HG03575 (cell line): Measurements from ENCODE around the gene KICS2.
A peak's percentile ranks its signal among the peaks of the same experiment; 100 is the strongest.
"Not testable (repeated sequence)": the region's sequence is repeated elsewhere in the genome, so short reads cannot be mapped to it uniquely, and the experiment has no call there.

Experiments used
- ATAC-seq: cut with Tn5 transposase; IDR thresholded peaks from one replicate; pipeline ENCODE4 v1.9.1; 2021; ENCODE audit not compliant: unreplicated experiment, insufficient number of reproducible peaks, low FRiP score; ENCODE audit errors: extremely low read depth

The KICS2 gene

DNA sequence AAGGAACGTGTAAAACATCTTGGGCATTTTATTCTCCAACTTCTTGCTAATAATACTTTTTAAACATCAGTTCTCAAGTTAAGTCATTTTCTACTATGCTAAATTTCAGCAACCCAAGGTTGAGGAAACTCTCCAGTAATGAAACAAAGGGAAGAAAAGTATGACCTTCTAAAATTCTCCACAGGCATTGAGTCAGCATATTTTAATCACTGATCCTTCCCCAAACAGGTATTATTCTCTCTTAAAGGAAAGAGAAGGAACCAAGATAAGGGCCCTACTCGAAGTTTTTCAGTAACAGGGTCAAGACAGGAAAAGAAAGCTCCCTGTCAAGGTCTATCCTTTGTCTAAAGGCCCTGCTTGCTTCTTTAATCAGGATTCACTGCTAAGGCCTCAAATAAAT, 3.0 kb downstream of the KICS2 start:
- no peak for ATAC-seq

DNA sequence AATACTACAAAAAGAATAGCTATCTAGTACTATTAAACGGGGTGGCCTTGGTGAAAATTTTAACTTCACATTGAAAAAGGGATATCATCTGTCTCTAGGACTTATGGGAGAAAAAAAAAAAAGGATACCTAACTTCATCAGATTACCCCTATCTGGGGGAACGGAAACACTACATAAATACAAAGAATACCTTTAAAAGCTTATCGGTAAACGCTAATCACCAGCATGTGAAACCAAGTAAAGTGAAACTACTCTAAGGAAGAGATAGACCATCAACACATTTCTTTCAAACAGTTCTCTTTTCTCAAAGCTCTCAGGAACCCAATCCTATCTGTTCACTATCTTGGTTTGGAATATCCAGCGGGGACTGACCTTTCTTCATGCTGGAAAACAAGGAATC, 3.5 kb downstream of the KICS2 start:
- no peak for ATAC-seq

DNA sequence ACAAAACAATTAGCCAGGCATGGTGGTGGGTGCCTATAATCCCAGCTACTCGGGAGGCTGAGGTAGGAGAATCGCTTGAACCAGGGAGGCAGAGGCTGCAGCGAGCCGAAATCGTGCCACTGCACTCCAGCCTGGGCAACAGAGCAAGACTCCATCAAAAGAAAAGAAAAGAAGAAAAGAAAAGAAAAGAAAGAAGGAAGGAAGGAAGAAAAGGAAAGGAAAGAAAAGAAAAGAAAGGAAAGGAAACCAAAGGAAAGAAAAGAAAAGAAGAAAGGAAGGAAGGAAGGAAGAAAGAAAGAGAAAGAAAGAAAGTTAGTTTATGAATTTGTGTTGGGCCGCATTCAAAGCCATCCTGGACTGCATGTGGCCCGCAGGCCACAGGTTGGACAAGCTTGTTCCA, 4.5 kb downstream of the KICS2 start:
- ATAC-seq = not testable (repeated sequence)

DNA sequence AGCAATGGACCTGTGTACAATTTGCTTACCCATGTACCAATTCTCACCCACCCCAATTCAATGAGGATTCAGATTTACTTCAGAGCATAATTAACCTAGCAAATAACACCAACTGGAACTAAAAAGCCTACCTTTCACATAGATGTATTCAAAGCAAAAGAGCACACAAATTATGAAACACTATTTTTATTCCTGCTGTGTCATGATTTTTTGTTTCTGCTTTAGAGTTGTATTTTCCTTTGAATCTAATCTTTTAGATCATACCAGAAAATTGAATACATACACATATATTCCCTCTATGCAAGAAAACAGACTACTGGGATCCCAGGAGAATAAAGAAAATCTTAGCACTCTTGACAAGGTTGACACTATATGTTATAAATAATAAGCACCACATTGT, 5.9 kb downstream of the KICS2 start:
- ATAC-seq = no peak

DNA sequence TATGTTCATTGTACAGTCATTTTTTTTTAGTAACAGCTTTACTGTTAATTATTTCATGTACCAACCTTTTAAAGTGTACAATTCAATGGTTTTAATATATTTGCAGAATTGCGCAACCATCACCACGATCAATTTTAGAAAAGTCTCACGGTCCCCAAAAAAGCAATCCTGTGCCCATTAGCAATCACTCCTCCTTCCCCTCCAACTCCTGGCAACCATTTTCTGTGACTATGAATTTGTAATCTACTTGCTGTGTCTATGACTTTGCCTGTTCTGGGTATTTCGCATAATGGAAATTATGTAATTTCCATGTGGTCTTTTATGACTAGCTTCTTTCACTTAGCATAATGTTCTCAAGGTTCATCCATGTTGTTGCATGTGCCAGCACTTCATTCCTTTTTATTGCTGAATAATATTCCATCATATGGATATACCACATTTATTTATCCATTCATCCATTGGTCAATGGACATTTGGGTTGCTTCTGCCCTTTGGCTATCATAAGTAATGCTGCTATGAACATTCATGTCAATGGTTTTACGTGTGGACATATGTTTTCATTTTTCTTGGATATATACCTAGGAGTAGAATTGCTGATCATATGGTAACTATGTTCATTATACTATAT, 9.9 kb downstream of the KICS2 start:
- no peak for ATAC-seq

DNA sequence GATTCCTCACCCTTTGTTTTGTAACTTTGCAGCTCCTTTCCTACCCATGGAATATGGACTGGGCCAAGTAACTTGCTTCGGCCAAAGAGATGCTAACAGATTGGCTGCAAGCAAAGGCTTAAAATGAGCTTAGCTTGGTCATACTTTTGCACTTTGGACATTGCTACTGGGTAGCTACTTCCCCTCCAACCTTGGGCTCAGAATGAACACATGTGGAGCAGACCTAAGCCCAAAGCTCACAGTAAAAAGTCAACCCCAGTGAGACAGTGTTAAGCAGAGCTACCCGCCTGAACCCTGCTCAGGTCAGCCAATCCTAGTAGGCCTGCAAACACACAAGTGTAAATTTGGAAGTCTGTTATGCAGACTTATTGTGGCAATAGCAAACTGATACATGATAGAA, 14.6 kb downstream of the KICS2 start:
- ATAC-seq = no peak

DNA sequence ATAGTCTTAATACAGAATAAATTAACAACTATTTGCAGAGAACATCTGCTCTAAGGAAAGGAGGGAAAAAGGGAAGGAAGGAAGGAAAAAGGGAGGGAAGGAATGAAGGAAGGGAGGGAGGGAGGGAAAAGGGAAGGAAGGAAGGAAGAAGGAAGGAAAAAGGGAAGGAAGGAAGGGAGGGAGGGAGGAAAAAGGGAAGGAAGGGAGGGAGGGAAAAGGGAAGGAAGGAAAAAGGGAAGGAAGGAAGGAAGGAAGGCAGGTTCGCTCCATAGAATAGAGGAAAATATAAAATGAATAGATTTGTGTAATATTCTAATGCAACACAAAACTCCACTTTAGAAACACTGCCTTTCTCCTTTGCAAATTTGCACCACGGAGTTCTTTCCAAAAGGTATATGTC, 16.6 kb downstream of the KICS2 start:
- ATAC-seq = no peak

DNA sequence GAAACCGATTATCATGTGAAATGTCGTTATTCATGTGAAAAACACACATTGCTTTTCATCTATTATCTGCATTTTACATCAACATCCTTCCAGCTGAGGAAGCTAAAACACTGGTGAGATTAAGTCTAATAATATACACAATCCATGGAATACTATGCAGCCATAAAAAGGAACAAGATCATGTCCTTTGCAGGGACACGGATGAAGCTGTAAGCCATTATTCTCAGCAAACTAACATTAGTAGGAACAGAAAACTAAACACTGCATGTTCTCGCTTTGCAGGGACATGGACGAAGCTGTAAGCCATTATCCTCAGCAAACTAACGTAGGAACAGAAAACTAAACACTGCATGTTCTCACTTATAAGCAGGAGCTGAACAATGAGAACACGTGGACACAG, 18.3 kb downstream of the KICS2 start:
- no peak for ATAC-seq

DNA sequence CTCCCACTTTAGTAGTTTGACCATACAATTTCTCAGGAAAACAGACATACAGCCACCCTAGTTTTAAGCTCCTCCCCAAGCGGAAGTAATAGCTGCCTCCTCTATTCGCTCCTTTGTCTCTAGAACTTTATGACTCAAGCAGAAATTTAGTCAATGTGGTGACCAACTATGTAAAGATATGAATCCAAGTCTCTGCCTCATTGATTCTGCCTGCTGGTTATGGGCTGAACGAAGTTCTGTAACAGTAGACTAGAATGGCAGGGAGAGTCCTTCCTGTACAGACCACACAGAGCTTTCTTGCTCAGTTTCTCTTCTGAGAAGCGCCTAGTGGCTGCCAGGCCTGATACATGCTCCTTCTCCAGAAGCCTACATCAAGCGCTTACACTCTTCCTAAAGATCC, 19.1 kb downstream of the KICS2 start:
- ATAC-seq = no peak

DNA sequence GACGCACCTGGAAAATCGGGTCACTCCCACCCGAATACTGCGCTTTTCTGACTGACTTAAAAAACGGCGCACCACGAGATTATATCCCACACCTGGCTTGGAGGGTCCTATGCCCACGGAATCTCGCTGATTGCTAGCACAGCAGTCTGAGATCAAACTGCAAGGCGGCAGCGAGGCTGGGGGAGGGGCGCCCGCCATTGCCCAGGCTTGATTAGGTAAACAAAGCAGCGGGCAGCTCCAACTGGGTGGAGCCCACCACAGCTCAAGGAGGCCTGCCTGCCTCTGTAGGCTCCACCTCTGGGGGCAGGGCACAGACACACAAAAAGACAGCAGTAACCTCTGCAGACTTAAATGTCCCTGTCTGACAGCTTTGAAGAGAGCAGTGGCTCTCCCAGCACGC, 26.3 kb downstream of the KICS2 start:
- not testable (repeated sequence) for ATAC-seq

DNA sequence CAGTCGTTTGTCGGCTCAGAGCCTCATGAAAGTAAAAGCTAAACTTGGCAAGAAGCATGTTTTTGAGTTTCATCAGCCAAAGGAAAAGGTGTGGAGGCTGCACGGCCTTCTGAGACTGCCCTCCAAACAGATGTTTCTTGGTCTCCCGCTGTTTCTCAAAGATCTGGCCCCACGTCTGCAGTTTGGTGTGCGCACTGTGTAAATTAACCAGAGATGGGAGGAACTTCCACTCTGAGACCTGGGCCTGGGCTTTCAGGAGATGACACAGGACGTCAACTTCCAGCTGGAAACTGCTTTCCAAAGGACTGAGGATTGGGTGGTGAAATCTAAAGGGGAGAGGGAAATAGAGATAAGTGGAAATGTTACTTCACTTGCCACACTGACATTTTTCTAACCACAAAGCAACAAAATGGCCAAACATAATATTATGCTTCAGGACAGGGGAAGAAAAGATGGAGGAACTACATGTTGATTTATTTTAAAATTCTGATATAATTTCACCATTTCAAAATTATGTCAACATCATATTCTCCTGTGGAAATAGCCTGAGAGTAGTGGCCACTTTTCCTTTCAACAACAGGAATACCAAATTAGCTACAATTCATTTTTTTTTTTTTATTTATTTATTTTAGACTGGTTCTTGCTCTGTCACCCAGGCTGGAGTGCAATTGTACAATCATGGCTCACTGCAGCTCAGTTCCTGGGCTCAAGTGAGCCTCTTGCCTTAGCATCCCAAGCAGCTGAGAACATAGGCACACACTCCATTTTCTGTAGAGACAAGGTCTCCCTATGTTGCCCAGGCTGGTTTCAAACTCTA, 27.6 kb downstream of the KICS2 start:
- no peak for ATAC-seq

DNA sequence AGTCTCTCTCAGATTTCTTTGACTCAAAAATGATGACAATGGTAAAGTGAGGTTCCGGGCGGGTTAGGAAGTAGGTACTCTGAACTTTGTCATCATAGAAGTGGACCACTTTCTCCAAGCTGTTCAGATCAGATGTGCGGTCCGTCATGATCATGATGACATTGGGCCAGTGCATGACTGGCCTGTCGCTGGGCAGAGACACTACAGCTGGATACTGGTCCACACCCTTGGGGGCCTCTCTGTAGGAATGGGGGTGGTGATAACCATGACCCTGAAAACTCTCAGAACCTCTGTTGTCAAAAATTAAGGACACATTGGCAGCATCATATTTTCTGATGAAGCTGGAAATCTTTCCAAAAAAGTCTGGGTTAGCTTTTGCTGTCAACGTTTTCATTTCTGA, 28.2 kb downstream of the KICS2 start:
- no peak for ATAC-seq

DNA sequence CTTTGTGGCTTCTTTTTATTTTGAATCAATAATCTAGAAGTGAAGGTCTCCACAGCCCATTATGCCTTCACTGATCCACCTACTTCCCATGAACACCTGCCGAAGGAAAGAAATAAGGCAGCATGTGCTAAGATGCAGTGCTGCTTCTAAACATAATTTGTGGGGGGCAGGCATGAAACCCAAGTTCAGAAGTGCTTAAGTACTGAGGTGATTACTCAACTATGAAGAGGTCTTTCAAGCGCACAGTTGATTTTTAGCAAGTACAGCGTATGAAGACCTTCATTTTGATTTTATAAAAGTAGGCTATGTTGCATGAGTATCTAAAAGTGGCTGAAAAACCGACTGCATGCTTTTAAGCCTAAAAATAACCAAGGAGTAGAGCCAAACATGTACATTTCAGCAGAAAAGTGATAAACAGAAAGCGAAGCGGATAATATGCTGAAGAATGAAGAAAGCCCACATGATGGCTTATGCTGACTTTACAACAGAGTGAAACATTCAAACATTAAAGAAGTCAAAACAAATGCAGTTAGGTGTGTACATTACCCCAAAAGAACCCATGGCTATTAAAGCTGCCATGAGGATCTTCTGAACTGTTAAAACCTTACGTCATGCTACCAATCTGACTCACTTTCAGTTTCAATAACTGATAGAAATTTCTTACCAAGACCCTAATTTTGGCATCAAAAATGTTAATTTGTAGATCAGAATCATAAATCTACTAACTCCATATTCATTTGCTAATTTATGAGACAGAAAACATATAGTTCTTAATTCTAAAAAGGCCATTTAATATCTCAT, 29.3 kb downstream of the KICS2 start:
- ATAC-seq = peak; percentile 87

DNA sequence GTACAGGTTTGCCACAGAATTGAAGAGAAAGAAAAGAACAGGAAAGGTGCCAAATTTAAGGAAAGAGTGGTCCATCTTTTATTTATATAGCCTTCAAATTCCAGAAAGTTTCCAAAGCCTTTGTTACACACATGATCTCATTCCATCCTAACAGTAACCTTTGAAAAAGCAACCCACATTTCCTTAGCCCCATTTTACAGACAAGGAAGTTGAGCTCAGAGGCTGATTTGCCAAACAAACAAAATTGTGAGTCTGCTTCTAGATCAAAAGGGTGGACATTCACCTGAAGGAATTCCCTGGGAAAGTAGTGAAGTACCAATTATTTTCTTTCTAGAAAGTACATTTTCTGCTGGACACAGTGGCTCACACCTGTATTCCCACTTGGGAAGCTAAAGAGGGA, 32.0 kb downstream of the KICS2 start:
- ATAC-seq = no peak

DNA sequence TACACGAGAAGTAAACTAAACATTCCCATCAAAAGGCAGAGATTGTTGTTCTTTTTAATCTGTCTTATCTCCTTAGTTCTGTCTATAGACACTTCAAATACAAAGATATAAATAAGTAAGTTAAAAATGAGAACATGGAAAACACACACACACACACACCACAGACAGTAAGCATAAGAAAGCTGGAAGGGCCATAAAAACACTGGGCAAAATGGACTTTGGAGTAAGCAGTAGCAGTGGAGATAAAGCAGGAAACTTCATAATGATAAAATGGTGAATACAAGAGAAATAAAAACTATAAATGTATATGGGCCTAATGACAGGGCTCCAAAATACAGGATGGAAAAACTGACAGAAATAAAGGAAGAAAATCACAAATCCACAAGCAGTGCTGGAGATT, 32.6 kb downstream of the KICS2 start:
- no peak for ATAC-seq

DNA sequence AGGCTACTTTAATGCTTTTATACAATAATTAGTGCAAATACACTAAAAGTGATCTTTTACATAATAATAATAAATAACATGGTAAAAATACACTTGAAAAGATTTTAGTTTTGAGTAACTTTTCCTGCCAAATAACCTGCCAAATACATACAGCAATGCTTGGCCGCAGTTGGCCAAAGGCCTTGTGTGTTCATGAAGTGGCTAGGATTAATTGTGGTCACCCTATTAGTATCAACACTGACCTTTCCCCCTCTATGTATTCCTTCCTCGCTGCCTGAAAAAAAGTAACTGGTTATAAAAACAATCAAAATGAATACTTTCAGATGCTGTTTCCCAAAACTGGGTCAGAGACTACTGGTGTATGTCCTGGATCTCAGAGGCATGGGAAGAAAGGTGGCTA, 34.3 kb downstream of the KICS2 start:
- ATAC-seq = no peak

DNA sequence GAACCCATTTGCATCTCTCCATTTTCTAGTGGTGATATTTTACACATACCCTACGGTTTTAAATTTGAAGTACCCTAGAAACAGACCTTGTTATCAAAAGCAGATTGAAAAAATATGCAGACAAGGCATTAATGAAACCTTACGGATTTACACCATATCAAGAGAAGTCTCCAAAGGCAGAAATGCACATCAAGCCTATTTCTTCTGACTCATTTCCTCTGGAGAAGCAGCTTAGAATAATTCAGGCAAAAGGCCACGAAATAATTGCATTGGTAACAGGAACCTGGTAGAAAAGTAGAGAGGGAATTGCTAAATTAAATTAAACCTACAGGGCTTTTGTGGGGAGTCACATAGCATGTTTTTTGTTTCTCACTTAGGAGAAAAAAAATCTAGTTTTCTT, 34.7 kb downstream of the KICS2 start:
- no peak for ATAC-seq

DNA sequence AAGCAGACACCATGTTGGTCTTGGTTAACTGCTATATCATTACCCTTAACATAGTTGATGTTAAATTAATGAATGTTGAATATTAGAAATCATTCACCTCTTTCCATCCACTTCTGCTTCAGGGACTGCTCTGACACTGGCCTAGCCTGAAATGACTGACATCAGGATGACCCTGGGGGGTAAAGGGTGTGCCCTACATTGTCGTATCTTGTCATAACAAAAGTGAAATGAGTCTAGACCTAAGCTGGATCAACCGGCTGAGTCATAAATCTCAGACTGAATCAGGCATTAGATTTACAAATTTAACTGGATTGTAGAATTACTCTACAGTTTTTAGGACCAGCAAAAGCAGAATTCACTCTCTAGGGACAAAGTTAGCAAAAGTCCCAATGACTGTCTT, 35.3 kb downstream of the KICS2 start:
- ATAC-seq = no peak

DNA sequence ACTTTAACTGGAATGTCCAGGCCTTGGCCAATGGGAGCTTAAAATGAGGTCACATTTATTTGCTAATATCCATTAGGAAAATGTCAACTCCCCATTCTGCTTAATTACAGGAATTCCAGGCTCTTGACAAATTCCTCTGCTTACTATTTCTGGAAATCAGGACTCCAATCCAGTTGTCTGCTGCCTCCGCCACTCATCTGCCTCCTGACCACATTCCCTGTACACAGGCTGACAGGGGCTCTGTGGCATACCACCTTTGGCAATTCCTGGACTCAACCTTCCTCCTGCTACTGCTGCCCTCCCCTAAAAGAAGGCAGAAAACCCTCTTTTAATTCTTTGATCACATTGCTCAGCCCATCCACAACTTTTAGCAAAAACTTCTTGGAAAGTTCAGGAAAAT, 37.9 kb downstream of the KICS2 start:
- ATAC-seq = no peak
